WERI-Rb-1 (cell line): ENCODE data around the gene LYSMD1.

Experiments
- DNase-seq: peaks from one replicate; pipeline ENCODE4 v3.0.0-alpha.2; 2020
- H3K27ac ChIP-seq: fragments of 250-450 bp; sonication (Bioruptor Pico); 2 replicates; pipeline ENCODE4 v1.5.1; 2020; ENCODE audit warnings: mild to moderate bottlenecking, moderate library complexity
- H3K27me3 ChIP-seq: fragments of 250-450 bp; sonication (Bioruptor Pico); 2 replicates; pipeline ENCODE4 v1.5.1; 2021; ENCODE audit warnings: mild to moderate bottlenecking, low read depth, moderate library complexity; ENCODE audit not compliant: insufficient read depth, severe bottlenecking
- H3K36me3 ChIP-seq: fragments of 250-450 bp; sonication (Bioruptor Pico); 2 replicates; pipeline ENCODE4 v1.5.1; 2020; ENCODE audit warnings: mild to moderate bottlenecking, moderate library complexity
- H3K4me3 ChIP-seq: 2 replicates; pipeline ENCODE4 v1.5.1; 2011; ENCODE audit warnings: low read depth, mild to moderate bottlenecking, control low read depth, low read length
- H3K9me3 ChIP-seq: fragments of 250-450 bp; sonication (Bioruptor Pico); 2 replicates; pipeline ENCODE4 v1.5.1; 2021; ENCODE audit warnings: mild to moderate bottlenecking, moderate library complexity; ENCODE audit not compliant: severe bottlenecking
- CTCF ChIP-seq: IDR thresholded peaks from 2 replicates; pipeline ENCODE4 v1.5.1; 2011; ENCODE audit warnings: low read depth, mild to moderate bottlenecking, control low read depth, inconsistent platforms, low read length

LYSMD1 gene

GRCh38 chr1:151132335-151133017 lies 33.2 kb downstream of the LYSMD1 start:
- H3K9me3 ChIP-seq = no peaks in the 10 kb centered on the region
- peaks cover 64% of the 10 kb centered on the region for H3K36me3 ChIP-seq
- no peak overlapping the region for H3K4me3 ChIP-seq
- no peak overlapping the region for H3K27ac ChIP-seq
- no peak for TF ChIP-seq CTCF
- H3K27me3 ChIP-seq = no peaks in the 10 kb centered on the region
- no peak for DNase-seq

- no peak for TF ChIP-seq CTCF
- Histone ChIP-seq H3K4me3 (no peak overlapping the region), H3K36me3 (peaks cover 58% of the 10 kb centered on the region), H3K27me3 (no peaks in the 10 kb centered on the region), H3K9me3 (no peaks in the 10 kb centered on the region), H3K27ac (no peak overlapping the region)
- no peak for DNase-seq
Observed at GRCh38 chr1:151131701-151132334, 33.9 kb downstream of the LYSMD1 start.

- Histone ChIP-seq H3K4me3 (no peak overlapping the region), H3K27ac (no peak overlapping the region; the same call in 1 of the 2 replicates), H3K36me3 (peaks cover 51% of the 10 kb centered on the region), H3K9me3 (no peaks in the 10 kb centered on the region), H3K27me3 (no peaks in the 10 kb centered on the region)
- TF ChIP-seq CTCF = no peak
- no peak for DNase-seq
Observed at GRCh38 chr1:151130987-151131586, 34.6 kb downstream of the LYSMD1 start.

DNA sequence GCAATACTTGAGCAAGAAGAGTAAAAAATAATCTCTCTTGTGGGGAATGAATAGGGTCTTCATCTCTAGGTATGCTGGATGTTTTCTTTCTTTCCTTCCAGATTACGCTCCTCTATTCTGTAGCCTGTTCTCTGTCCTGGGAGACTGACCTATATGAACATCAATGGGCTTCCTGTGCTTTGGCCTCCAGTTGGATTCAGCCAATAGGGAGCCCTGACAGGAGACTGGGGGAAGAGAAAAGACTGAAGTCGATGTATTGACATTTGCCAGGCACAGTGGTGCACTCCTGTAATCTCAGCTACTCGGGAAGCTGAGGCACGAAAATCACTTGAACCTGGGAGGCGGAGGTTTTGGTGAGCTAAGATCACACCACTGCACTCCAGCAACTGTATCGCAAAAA lies 36.9 kb downstream of the LYSMD1 start:
- no peak for TF ChIP-seq CTCF
- DNase-seq = no peak
- no peaks in the 10 kb centered on the region for H3K27me3 ChIP-seq
- no peak overlapping the region for H3K27ac ChIP-seq
- no peak overlapping the region for H3K4me3 ChIP-seq
- H3K9me3 ChIP-seq = no peaks in the 10 kb centered on the region
- H3K36me3 ChIP-seq = peaks cover 28% of the 10 kb centered on the region

DNA sequence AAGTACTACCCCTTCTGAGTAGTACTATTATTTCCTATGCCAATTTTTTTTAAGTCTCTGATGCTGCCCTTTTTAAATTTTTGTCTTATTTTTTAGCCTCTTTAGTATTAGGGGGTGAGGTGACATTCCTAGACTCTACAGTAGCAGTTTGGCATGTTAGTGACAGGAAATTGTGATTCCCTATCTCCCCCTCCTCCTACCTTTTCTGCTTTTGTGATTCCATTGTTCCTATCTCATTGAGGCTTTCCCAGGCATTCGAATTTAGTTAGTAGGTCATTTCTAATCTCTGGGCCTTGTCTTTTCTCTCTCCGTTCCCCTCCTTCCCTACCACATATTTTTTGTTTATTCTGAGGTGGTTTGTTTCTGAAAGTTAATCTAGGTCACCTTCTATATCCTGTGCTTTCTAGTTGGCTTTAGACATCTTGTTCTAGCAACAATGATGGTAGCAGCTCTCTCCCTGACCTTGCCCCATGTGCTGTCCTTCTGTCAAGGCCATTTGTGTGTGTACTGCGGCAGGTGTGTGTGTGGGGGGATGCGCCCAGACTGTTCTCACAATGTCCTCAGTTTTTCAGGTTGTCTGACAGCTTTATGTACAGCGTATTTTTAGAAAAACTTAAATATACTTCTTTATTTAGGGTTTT lies 40.8 kb downstream of the LYSMD1 start:
- Histone ChIP-seq H3K36me3 (no peaks in the 10 kb centered on the region; the same call in 1 of the 2 replicates), H3K9me3 (no peaks in the 10 kb centered on the region), H3K27ac (no peak overlapping the region), H3K27me3 (no peaks in the 10 kb centered on the region), H3K4me3 (no peak overlapping the region)
- no peak for TF ChIP-seq CTCF
- DNase-seq = no peak
